Measurements from ENCODE around the gene NINL.

The NINL gene

GRCh38 chr20:25549843-25550477 is 35.4 kb downstream of the NINL start:
- Mint-ChIP-seq H3K36me3 (no peaks in the 10 kb centered on the region), H3K4me3 (no peak overlapping the region), H3K27ac (peak overlapping the region; percentile 84), H3K4me1 (peaks cover 4% of the 10 kb centered on the region), H3K9me3 (no peaks in the 10 kb centered on the region)
- ATAC-seq (no peak), DNase-seq (ENCODE audit: low spot score in 2 of 2) (no peak)

GRCh38 chr20:25549172-25549773 is 36.1 kb downstream of the NINL start:
- H3K4me3 Mint-ChIP-seq: no peak overlapping the region
- no peaks in the 10 kb centered on the region for H3K9me3 Mint-ChIP-seq
- peak overlapping the region; percentile 84 for H3K27ac Mint-ChIP-seq

GRCh38 chr20:25548613-25549086 is 36.7 kb downstream of the NINL start:
- no peak for DNase-seq (ENCODE audit: low spot score in 2 of 2)
- Mint-ChIP-seq H3K4me1 (peaks cover 4% of the 10 kb centered on the region), H3K4me3 (no peak overlapping the region), H3K9me3 (no peaks in the 10 kb centered on the region), H3K36me3 (no peaks in the 10 kb centered on the region), H3K27ac (peak overlapping the region; percentile 84)
- no peak for ATAC-seq

More at GRCh38 chr20:25549172-25549773, 36.1 kb downstream of the NINL start:
- ATAC-seq: no peak
- no peak for DNase-seq (ENCODE audit: low spot score in 2 of 2)
- H3K4me1 Mint-ChIP-seq: peaks cover 4% of the 10 kb centered on the region
- no peaks in the 10 kb centered on the region for H3K36me3 Mint-ChIP-seq

- DNase-seq (ENCODE audit: low spot score in 2 of 2): no peak
- H3K9me3 Mint-ChIP-seq: no peaks in the 10 kb centered on the region
- H3K27ac Mint-ChIP-seq: no peak overlapping the region
- peaks cover 4% of the 10 kb centered on the region for H3K4me1 Mint-ChIP-seq
- no peak overlapping the region for H3K4me3 Mint-ChIP-seq
- H3K36me3 Mint-ChIP-seq: no peaks in the 10 kb centered on the region
- peak; percentile 24 for ATAC-seq
Measured at GRCh38 chr20:25547999-25548398, 37.3 kb downstream of the NINL start.

- H3K27ac Mint-ChIP-seq: no peak overlapping the region
- no peak for DNase-seq (ENCODE audit: low spot score in 2 of 2)
- no peak overlapping the region for H3K4me3 Mint-ChIP-seq
- no peaks in the 10 kb centered on the region for H3K9me3 Mint-ChIP-seq
- peaks cover 4% of the 10 kb centered on the region for H3K4me1 Mint-ChIP-seq
- no peaks in the 10 kb centered on the region for H3K36me3 Mint-ChIP-seq
- no peak for ATAC-seq
Measured at GRCh38 chr20:25547063-25547462, 38.3 kb downstream of the NINL start.

- Mint-ChIP-seq H3K27ac (no peak overlapping the region), H3K4me1 (peaks cover 4% of the 10 kb centered on the region), H3K9me3 (no peaks in the 10 kb centered on the region), H3K36me3 (no peaks in the 10 kb centered on the region), H3K4me3 (no peak overlapping the region)
- ATAC-seq: no peak
- no peak for DNase-seq (ENCODE audit: low spot score in 2 of 2)
Measured at GRCh38 chr20:25546048-25546447, 39.3 kb downstream of the NINL start.

- no peak overlapping the region for H3K4me3 Mint-ChIP-seq
- no peak overlapping the region for H3K27ac Mint-ChIP-seq
- H3K4me1 Mint-ChIP-seq: peaks cover 4% of the 10 kb centered on the region
- no peaks in the 10 kb centered on the region for H3K36me3 Mint-ChIP-seq
- ATAC-seq (no peak), DNase-seq (ENCODE audit: low spot score in 2 of 2) (no peak)
- H3K9me3 Mint-ChIP-seq: no peaks in the 10 kb centered on the region
Measured at GRCh38 chr20:25545171-25545570, 40.2 kb downstream of the NINL start.

GRCh38 chr20:25544734-25545133 is 40.6 kb downstream of the NINL start:
- H3K27ac Mint-ChIP-seq: no peak overlapping the region
- no peak overlapping the region for H3K4me3 Mint-ChIP-seq
- peaks cover 4% of the 10 kb centered on the region for H3K4me1 Mint-ChIP-seq
- H3K36me3 Mint-ChIP-seq: no peaks in the 10 kb centered on the region
- ATAC-seq (no peak), DNase-seq (ENCODE audit: low spot score in 2 of 2) (no peak)
- no peaks in the 10 kb centered on the region for H3K9me3 Mint-ChIP-seq

- no peak overlapping the region for H3K27ac Mint-ChIP-seq
- no peak overlapping the region for H3K4me3 Mint-ChIP-seq
- ATAC-seq: no peak
- H3K4me1 Mint-ChIP-seq: peaks cover under 1% of the 10 kb centered on the region
- H3K36me3 Mint-ChIP-seq: no peaks in the 10 kb centered on the region
- no peaks in the 10 kb centered on the region for H3K9me3 Mint-ChIP-seq
- no peak for DNase-seq (ENCODE audit: low spot score in 2 of 2)
Measured at GRCh38 chr20:25544311-25544710, 41.0 kb downstream of the NINL start.

GRCh38 chr20:25543068-25543467 is 42.3 kb downstream of the NINL start:
- H3K27ac Mint-ChIP-seq: no peak overlapping the region
- no peak for DNase-seq (ENCODE audit: low spot score in 2 of 2)
- no peaks in the 10 kb centered on the region for H3K9me3 Mint-ChIP-seq
- ATAC-seq: no peak
- no peaks in the 10 kb centered on the region for H3K4me1 Mint-ChIP-seq
- H3K36me3 Mint-ChIP-seq: no peaks in the 10 kb centered on the region
- H3K4me3 Mint-ChIP-seq: no peak overlapping the region

GRCh38 chr20:25541676-25542075 is 43.7 kb downstream of the NINL start:
- Mint-ChIP-seq H3K9me3 (no peaks in the 10 kb centered on the region), H3K4me1 (no peaks in the 10 kb centered on the region), H3K27ac (no peak overlapping the region), H3K36me3 (no peaks in the 10 kb centered on the region), H3K4me3 (no peak overlapping the region)
- ATAC-seq: no peak
- DNase-seq (ENCODE audit: low spot score in 2 of 2): no peak

GRCh38 chr20:25539742-25540672 is 45.3 kb downstream of the NINL start:
- H3K9me3 Mint-ChIP-seq: no peaks in the 10 kb centered on the region
- H3K4me3 Mint-ChIP-seq: no peak overlapping the region
- DNase-seq (ENCODE audit: low spot score in 2 of 2) (no peak), ATAC-seq (no peak)
- H3K27ac Mint-ChIP-seq: no peak overlapping the region
- no peaks in the 10 kb centered on the region for H3K4me1 Mint-ChIP-seq
- H3K36me3 Mint-ChIP-seq: no peaks in the 10 kb centered on the region

- Mint-ChIP-seq H3K27ac (no peak overlapping the region), H3K9me3 (no peaks in the 10 kb centered on the region), H3K4me3 (no peak overlapping the region), H3K36me3 (no peaks in the 10 kb centered on the region), H3K4me1 (no peaks in the 10 kb centered on the region)
- ATAC-seq (peak; percentile 12), DNase-seq (ENCODE audit: low spot score in 2 of 2) (no peak)
Measured at GRCh38 chr20:25538838-25539665, 46.3 kb downstream of the NINL start.

- Mint-ChIP-seq H3K4me3 (no peak overlapping the region), H3K9me3 (no peaks in the 10 kb centered on the region), H3K36me3 (no peaks in the 10 kb centered on the region), H3K4me1 (no peaks in the 10 kb centered on the region), H3K27ac (no peak overlapping the region)
- DNase-seq (ENCODE audit: low spot score in 2 of 2) (no peak), ATAC-seq (no peak)
Measured at GRCh38 chr20:25537890-25538289, 47.4 kb downstream of the NINL start.

- Mint-ChIP-seq H3K9me3 (no peaks in the 10 kb centered on the region), H3K4me3 (no peak overlapping the region), H3K4me1 (no peaks in the 10 kb centered on the region), H3K27ac (no peak overlapping the region), H3K36me3 (no peaks in the 10 kb centered on the region)
- ATAC-seq: no peak
- no peak for DNase-seq (ENCODE audit: low spot score in 2 of 2)
Measured at GRCh38 chr20:25535762-25536161, 49.6 kb downstream of the NINL start.
